HCT116 (cell line): Measurements from ENCODE around the gene SLC6A11. TPM values are rescaled to one million over a fixed set of nuclear protein-coding genes. Genes with fewer than 3 reads are reported as not detected.

Experiments
- ATAC-seq: fragments of 200-7000 bp; cut with Tn5 transposase; 2 replicates; pipeline ENCODE4 v1.9.1; 2020; ENCODE audit warnings: mild to moderate bottlenecking, moderate library complexity
- BruUV-seq: library from RNA; stranded (reverse); fragments of 400-500 nt; replicated peaks from 2 replicates; lab custom pipeline; 2021; lab: Mats Ljungman, UMichigan
- CTCF ChIA-PET: fragments of 300-600 bp; sonication (Branson Sonifier 250); formaldehyde crosslinking; loops from one replicate; lab custom pipeline; 2021; ENCODE audit warnings: antibody characterized with exemption; lab: Charles Lee
- POLR2A ChIA-PET: fragments of 300-600, 350-600 bp; sonication (Branson Sonifier 250); formaldehyde crosslinking; loops from one replicate; lab custom pipeline; 2021; ENCODE audit warnings: antibody characterized with exemption; lab: Charles Lee
- RAD21 ChIA-PET, 2 experiments: fragments of 300-600 bp; sonication (Branson Sonifier 250); formaldehyde crosslinking; loops; one replicate each; lab custom pipeline; 2023; ENCODE audit warnings: low total read pairs in 2 of 2; ENCODE audit not compliant: uncharacterized antibody in 2 of 2, unreplicated experiment in 2 of 2, low non-redundant PET in 1 of 2; lab: Charles Lee
- DNase-seq: peaks from one replicate; pipeline ENCODE4 v3.0.0-alpha.2; 2010; ENCODE audit warnings: low read depth, low spot score
- H2AFZ ChIP-seq: fragments of 200-600 bp; shearing (Covaris generic), sonication (generic); 2 replicates; pipeline ENCODE4 v1.6.1; 2017; ENCODE audit warnings: low read depth, mixed run types, mixed read lengths, antibody characterized with exemption, low read length; ENCODE audit not compliant: poor library complexity, severe bottlenecking
- H3K27ac ChIP-seq: 2 replicates; pipeline ENCODE4 v1.5.1; 2012; ENCODE audit warnings: low read depth, low read length
- H3K27me3 ChIP-seq: fragments of 200-600 bp; sonication (generic); 2 replicates; pipeline ENCODE4 v1.6.1; 2016; ENCODE audit warnings: mixed run types, low read length, mixed read lengths; ENCODE audit not compliant: insufficient read depth
- H3K36me3 ChIP-seq, 2 experiments: fragments of 200-500 bp in 1 of 2; fragments of 200-600 bp in 1 of 2; sonication (Bioruptor generic) in 1 of 2; sonication (generic) in 1 of 2; 2 replicates each; pipeline versions ENCODE4 v1.5.1 to v1.6.1; 2014 to 2016; ENCODE audit warnings: low read length in 2 of 2, inconsistent platforms in 1 of 2, mixed read lengths in 1 of 2, mixed run types in 1 of 2; ENCODE audit not compliant: insufficient read depth in 2 of 2, control insufficient read depth in 1 of 2
- H3K4me1 ChIP-seq, 2 experiments: fragments of 200-600 bp in 1 of 2; sonication (generic) in 1 of 2; 2 replicates each; pipeline versions ENCODE4 v1.5.1 to v1.6.1; 2012 to 2017; ENCODE audit warnings: low read length in 2 of 2, inconsistent platforms in 1 of 2, mild to moderate bottlenecking in 1 of 2, mixed read lengths in 1 of 2, mixed run types in 1 of 2, moderate library complexity in 1 of 2; ENCODE audit not compliant: insufficient read depth in 2 of 2, control insufficient read depth in 1 of 2
- H3K4me2 ChIP-seq: fragments of 200-600 bp; sonication (generic); 2 replicates; pipeline ENCODE4 v1.6.1; 2017; ENCODE audit warnings: mixed run types, low read length, mixed read lengths
- H3K4me3 ChIP-seq, 2 experiments: fragments of 200-600 bp in 1 of 2; sonication (generic) in 1 of 2; replicated peaks in 1 of 2; 2 replicates each; pipeline ENCODE4 v1.5.1; 2011 to 2016; ENCODE audit warnings: low read length in 2 of 2, control low read depth in 1 of 2, low read depth in 1 of 2, mild to moderate bottlenecking in 1 of 2, mixed read lengths in 1 of 2, mixed run types in 1 of 2
- H3K79me2 ChIP-seq: fragments of 200-600 bp; sonication (generic); 2 replicates; pipeline ENCODE4 v1.6.1; 2017; ENCODE audit warnings: mild to moderate bottlenecking, mixed run types, low read length, moderate library complexity, mixed read lengths; ENCODE audit not compliant: insufficient read depth
- H3K9ac ChIP-seq: fragments of 200-600 bp; sonication (generic); 2 replicates; pipeline ENCODE4 v1.6.1; 2016; ENCODE audit warnings: low read length, mixed read lengths
- H3K9me2 ChIP-seq: fragments of 200-600 bp; sonication (generic), shearing (Covaris generic); 2 replicates; pipeline ENCODE4 v1.6.1; 2017; ENCODE audit warnings: mixed run types, mild to moderate bottlenecking, moderate library complexity; ENCODE audit not compliant: insufficient read depth
- H3K9me3 ChIP-seq, 2 experiments: fragments of 200-500 bp in 1 of 2; fragments of 200-600 bp in 1 of 2; sonication (Bioruptor generic) in 1 of 2; sonication (generic) in 1 of 2; 2 replicates each; pipeline ENCODE4 v1.6.1; 2014 to 2017; ENCODE audit warnings: low read length in 2 of 2, mixed read lengths in 2 of 2, inconsistent platforms in 1 of 2, low read depth in 1 of 2, mild to moderate bottlenecking in 1 of 2, mixed run types in 1 of 2, moderate library complexity in 1 of 2; ENCODE audit not compliant: control insufficient read depth in 1 of 2, insufficient read depth in 1 of 2
- H4K20me1 ChIP-seq: fragments of 200-600 bp; sonication (generic), shearing (Covaris generic); 2 replicates; pipeline ENCODE4 v1.6.1; 2017; ENCODE audit warnings: mixed run types, mild to moderate bottlenecking, moderate library complexity; ENCODE audit not compliant: insufficient read depth
- CBX3 ChIP-seq: IDR thresholded peaks from 2 replicates; pipeline ENCODE4 v1.6.1; 2012; ENCODE audit warnings: low read depth
- EGR1 ChIP-seq: IDR thresholded peaks from 2 replicates; pipeline ENCODE4 v1.6.1; 2012; ENCODE audit warnings: low read depth
- EZH2 ChIP-seq: fragments of 200-600 bp; sonication (generic); IDR thresholded peaks from 2 replicates; pipeline ENCODE4 v1.6.1; 2017; ENCODE audit warnings: antibody characterized with exemption, mixed run types
- FOSL1 ChIP-seq: IDR thresholded peaks from 2 replicates; pipeline ENCODE4 v1.6.1; 2012; ENCODE audit warnings: low read depth
- POLR2A ChIP-seq: IDR thresholded peaks from 2 replicates; pipeline ENCODE4 v1.7.0; 2011; ENCODE audit warnings: borderline replicate concordance; ENCODE audit not compliant: insufficient read depth, insufficient read length; ENCODE audit errors: extremely low read depth
- POLR2AphosphoS5 ChIP-seq: IDR thresholded peaks from 2 replicates; pipeline ENCODE4 v1.6.1; 2011; ENCODE audit warnings: mild to moderate bottlenecking, low read depth, low read length, moderate library complexity
- SP1 ChIP-seq: IDR thresholded peaks from 2 replicates; pipeline ENCODE4 v1.6.1; 2012; ENCODE audit warnings: low read depth
- TCF7L2 ChIP-seq: IDR thresholded peaks from 2 replicates; pipeline ENCODE4 v1.7.0; 2011; ENCODE audit warnings: borderline replicate concordance, inconsistent platforms; ENCODE audit not compliant: insufficient read depth, insufficient read length; ENCODE audit errors: extremely low read depth
- YY1 ChIP-seq: IDR thresholded peaks from 2 replicates; pipeline ENCODE4 v1.6.1; 2011; ENCODE audit warnings: low read length, low read depth, moderate library complexity, mild to moderate bottlenecking; ENCODE audit not compliant: insufficient replicate concordance; ENCODE audit errors: extremely low read depth
- ZBTB33 ChIP-seq: IDR thresholded peaks from 2 replicates; pipeline ENCODE4 v1.6.1; 2011; ENCODE audit warnings: mild to moderate bottlenecking, low read length, moderate library complexity; ENCODE audit not compliant: insufficient replicate concordance; ENCODE audit errors: extremely low read depth
- ZFX ChIP-seq: fragments of 450-650 bp; IDR thresholded peaks from 2 replicates; pipeline ENCODE4 v1.6.1; 2017
- ZNF274 ChIP-seq: fragments of 200-500 bp; sonication (Bioruptor generic); IDR thresholded peaks from 2 replicates; pipeline ENCODE4 v1.6.1; 2014; ENCODE audit warnings: mild to moderate bottlenecking, low read depth, low read length, inconsistent platforms
- intact Hi-C: fragments of 100-400 bp; cut with micrococcal nuclease; formaldehyde crosslinking; loops from 2 replicates; pipeline ENCODE4 v1.10.0; 2022
- total RNA-seq: library from RNA; stranded (reverse); gene quantifications from one replicate; pipeline ENCODE4 v1.2.1, GENCODE V29; 2021; ENCODE audit not compliant: unreplicated experiment
- TF ChIP-seq, protein P1 (sequence below): IDR thresholded peaks from 2 replicates; pipeline ENCODE4 v1.6.1; 2012
- TF ChIP-seq, protein P2 (sequence below), 3 experiments: fragments of 200-600 bp in 1 of 3; sonication (generic) in 1 of 3; IDR thresholded peaks in 2 of 3; conservative IDR thresholded peaks in 1 of 3; 2 replicates each; pipeline ENCODE4 v1.5.1; 2012 to 2017; ENCODE audit warnings: low read depth in 2 of 3, low read length in 2 of 3, antibody characterized with exemption in 1 of 3, borderline replicate concordance in 1 of 3, control low read depth in 1 of 3, mild to moderate bottlenecking in 1 of 3, mixed read lengths in 1 of 3, mixed run types in 1 of 3, moderate library complexity in 1 of 3; ENCODE audit not compliant: insufficient read depth in 1 of 3

SLC6A11 gene
- total RNA-seq, 1 experiment from 2014 or later, result not detected

- H3K4me1 ChIP-seq, result no peaks in the 10 kb centered on the region
- H3K27me3 ChIP-seq, result peaks cover 86% of the 10 kb centered on the region
- CTCF ChIA-PET, result no interaction called here
- POLR2A ChIA-PET, result no interaction called here
- no peak overlapping the region for H3K4me2 ChIP-seq
- no peaks in the 10 kb centered on the region for H3K9me3 ChIP-seq
- H3K27ac ChIP-seq, result no peak overlapping the region
- H3K4me3 ChIP-seq, result no peak overlapping the region
- no TSS peak for BruUV-seq
- no peaks in the 10 kb centered on the region for H3K36me3 ChIP-seq
- H2AFZ ChIP-seq, result no peak overlapping the region
- TF ChIP-seq YY1 (no peak), POLR2A (no peak), TCF7L2 (no peak), EZH2 (no peak), SP1 (no peak), CBX3 (no peak), ZNF274 (no peak), EGR1 (no peak), FOSL1 (no peak), POLR2AphosphoS5 (no peak), ZBTB33 (no peak), ZFX (no peak)
- TF ChIP-seq, protein P1, sequence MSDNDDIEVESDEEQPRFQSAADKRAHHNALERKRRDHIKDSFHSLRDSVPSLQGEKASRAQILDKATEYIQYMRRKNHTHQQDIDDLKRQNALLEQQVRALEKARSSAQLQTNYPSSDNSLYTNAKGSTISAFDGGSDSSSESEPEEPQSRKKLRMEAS, result no peak
- TF ChIP-seq, protein P2, sequence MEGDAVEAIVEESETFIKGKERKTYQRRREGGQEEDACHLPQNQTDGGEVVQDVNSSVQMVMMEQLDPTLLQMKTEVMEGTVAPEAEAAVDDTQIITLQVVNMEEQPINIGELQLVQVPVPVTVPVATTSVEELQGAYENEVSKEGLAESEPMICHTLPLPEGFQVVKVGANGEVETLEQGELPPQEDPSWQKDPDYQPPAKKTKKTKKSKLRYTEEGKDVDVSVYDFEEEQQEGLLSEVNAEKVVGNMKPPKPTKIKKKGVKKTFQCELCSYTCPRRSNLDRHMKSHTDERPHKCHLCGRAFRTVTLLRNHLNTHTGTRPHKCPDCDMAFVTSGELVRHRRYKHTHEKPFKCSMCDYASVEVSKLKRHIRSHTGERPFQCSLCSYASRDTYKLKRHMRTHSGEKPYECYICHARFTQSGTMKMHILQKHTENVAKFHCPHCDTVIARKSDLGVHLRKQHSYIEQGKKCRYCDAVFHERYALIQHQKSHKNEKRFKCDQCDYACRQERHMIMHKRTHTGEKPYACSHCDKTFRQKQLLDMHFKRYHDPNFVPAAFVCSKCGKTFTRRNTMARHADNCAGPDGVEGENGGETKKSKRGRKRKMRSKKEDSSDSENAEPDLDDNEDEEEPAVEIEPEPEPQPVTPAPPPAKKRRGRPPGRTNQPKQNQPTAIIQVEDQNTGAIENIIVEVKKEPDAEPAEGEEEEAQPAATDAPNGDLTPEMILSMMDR (IDR thresholded peaks at IDR 0.05 in 2 of 3, conservative IDR thresholded peaks at IDR 0.05 in 1 of 3; ENCODE audit: borderline replicate concordance in 1 of 3, insufficient read depth in 1 of 3, low read depth in 2 of 3, low read length in 2 of 3), result no peak
- RAD21 ChIA-PET, result no interaction called here
- no peaks in the 10 kb centered on the region for H3K9me2 ChIP-seq
- H3K79me2 ChIP-seq, result no peaks in the 10 kb centered on the region
- H3K9ac ChIP-seq, result no peak overlapping the region
- intact Hi-C loops, result no loop called here
- ATAC-seq (no peak), DNase-seq (no peak)
- no peaks in the 10 kb centered on the region for H4K20me1 ChIP-seq
Measured at GRCh38 chr3:10845001-10845761, 29.2 kb downstream of the SLC6A11 start.
